ENCODE data around the gene PACSIN3. TPM values are rescaled to one million over a fixed set of nuclear protein-coding genes. Genes with fewer than 3 reads are reported as not detected.
A peak's percentile ranks its signal among the peaks of the same experiment; 100 is the strongest.

Gene PACSIN3
- total RNA-seq, 3 donors from 2014 or later (not counting 1 experiment from before 2014, with no cell fraction given) = 1.3 TPM; not detected in 2

- H3K27me3 Mint-ChIP-seq (ENCODE audit: low read depth in 2 of 2) = peaks cover 7 to 8% of the 10 kb centered on the region in 2 donors
- Histone ChIP-seq H3K36me3 (ENCODE audit: control insufficient read depth, insufficient read depth, low read length) (no peaks in the 10 kb centered on the region), H3K9me3 (ENCODE audit: control insufficient read depth, insufficient read depth, low read length) (no peaks in the 10 kb centered on the region), H3K27ac (ENCODE audit: low read length) (no peak overlapping the region), H3K4me1 (ENCODE audit: control insufficient read depth, insufficient read depth, low read length) (peaks cover 19% of the 10 kb centered on the region), H3K4me3 (ENCODE audit: low read length) (no peak overlapping the region), H3K27me3 (ENCODE audit: control insufficient read depth, insufficient read depth, low read length) (peaks cover 34% of the 10 kb centered on the region)
- H3K9me3 Mint-ChIP-seq = no peaks in the 10 kb centered on the region
- intact Hi-C loops (cut with micrococcal nuclease) = no loop called here
- H3K36me3 Mint-ChIP-seq = no peaks in the 10 kb centered on the region
- TF ChIP-seq CTCF (IDR thresholded peaks at IDR 0.05) = no peak
- H3K4me1 Mint-ChIP-seq = peaks cover 5 to 8% of the 10 kb centered on the region in 2 donors
- no peak for ATAC-seq
- H3K27ac Mint-ChIP-seq = no peak overlapping the region
- H3K4me3 Mint-ChIP-seq = peak overlapping the region; percentile 40
- 86% methylated on average over 13 of the region's 13 CpGs for WGBS (ENCODE audit: insufficient coverage)
- no peak for DNase-seq
Measured at GRCh38 chr11:47184711-47185304, 1.4 kb downstream of the PACSIN3 start.

- Mint-ChIP-seq H3K27me3 (ENCODE audit: low read depth in 2 of 2) (peaks cover under 1 to 7% of the 10 kb centered on the region in 2 donors), H3K4me1 (peaks cover 5 to 8% of the 10 kb centered on the region in 2 donors), H3K4me3 (peak overlapping the region; percentile 35), H3K27ac (no peak overlapping the region), H3K9me3 (no peaks in the 10 kb centered on the region), H3K36me3 (no peaks in the 10 kb centered on the region)
- peaks cover 19% of the 10 kb centered on the region for H3K4me1 ChIP-seq (ENCODE audit: control insufficient read depth, insufficient read depth, low read length)
- H3K4me3 ChIP-seq (ENCODE audit: low read length) = no peak overlapping the region
- no peak overlapping the region for H3K27ac ChIP-seq (ENCODE audit: low read length)
- ATAC-seq (no peak), DNase-seq (no peak)
- H3K27me3 ChIP-seq (ENCODE audit: control insufficient read depth, insufficient read depth, low read length) = peaks cover 34% of the 10 kb centered on the region
- 93% methylated on average over 7 of the region's 7 CpGs for WGBS (ENCODE audit: insufficient coverage)
- no peaks in the 10 kb centered on the region for H3K9me3 ChIP-seq (ENCODE audit: control insufficient read depth, insufficient read depth, low read length)
- no peaks in the 10 kb centered on the region for H3K36me3 ChIP-seq (ENCODE audit: control insufficient read depth, insufficient read depth, low read length)
- intact Hi-C loops (cut with micrococcal nuclease) = no loop called here
- TF ChIP-seq CTCF (IDR thresholded peaks at IDR 0.05) = no peak
Measured at GRCh38 chr11:47183969-47184368, 2.3 kb downstream of the PACSIN3 start.

- intact Hi-C loops (cut with micrococcal nuclease) = no loop called here
- Histone ChIP-seq H3K9me3 (ENCODE audit: control insufficient read depth, insufficient read depth, low read length) (no peaks in the 10 kb centered on the region), H3K27me3 (ENCODE audit: control insufficient read depth, insufficient read depth, low read length) (peaks cover 31% of the 10 kb centered on the region), H3K4me3 (ENCODE audit: low read length) (no peak overlapping the region), H3K4me1 (ENCODE audit: control insufficient read depth, insufficient read depth, low read length) (peaks cover 22% of the 10 kb centered on the region), H3K27ac (ENCODE audit: low read length) (no peak overlapping the region), H3K36me3 (ENCODE audit: control insufficient read depth, insufficient read depth, low read length) (no peaks in the 10 kb centered on the region)
- H3K36me3 Mint-ChIP-seq = no peaks in the 10 kb centered on the region
- ATAC-seq = no peak
- no peak for DNase-seq
- WGBS (ENCODE audit: insufficient coverage) = 92% methylated on average over 25 of the region's 25 CpGs
- no peak overlapping the region for H3K27ac Mint-ChIP-seq
- peaks cover 5 to 8% of the 10 kb centered on the region in 2 donors for H3K4me1 Mint-ChIP-seq
- peak overlapping the region; percentile 35 for H3K4me3 Mint-ChIP-seq
- peaks cover 0 to 7% of the 10 kb centered on the region in 2 donors for H3K27me3 Mint-ChIP-seq (ENCODE audit: low read depth in 2 of 2)
- H3K9me3 Mint-ChIP-seq = no peaks in the 10 kb centered on the region
- TF ChIP-seq CTCF (IDR thresholded peaks at IDR 0.05) = no peak
Measured at GRCh38 chr11:47183031-47183856, 3.0 kb downstream of the PACSIN3 start.
